Peyer's patch (tissue), 4 donors: ENCODE data around the gene ZNF350. TPM values are rescaled to one million over a fixed set of nuclear protein-coding genes. Genes with fewer than 3 reads are reported as not detected.
"Not testable (repeated sequence)": the region's sequence is repeated elsewhere in the genome, so short reads cannot be mapped to it uniquely, and the experiment has no call there.

Source experiments
- DNase-seq, 3 donors: peaks; one replicate each; pipeline ENCODE4 v3.0.0-alpha.2; 2017 to 2019
- H3K27ac ChIP-seq, 4 donors: fragments of 200-600 bp; sonication (generic); one replicate each; pipeline ENCODE4 v1.5.1; 2016 to 2019
- H3K27me3 ChIP-seq, 2 donors: fragments of 200-600 bp; sonication (generic); one replicate each; pipeline ENCODE4 v1.5.1; 2019
- H3K36me3 ChIP-seq, 3 donors: fragments of 200-600 bp; sonication (generic); one replicate each; pipeline ENCODE4 v1.5.1; 2016 to 2019
- H3K4me1 ChIP-seq, 4 donors: fragments of 200-600 bp; sonication (generic); one replicate each; pipeline ENCODE4 v1.5.1; 2016 to 2019
- H3K4me3 ChIP-seq, 4 donors: fragments of 200-600 bp; sonication (generic); 1 replicate in 3 of 4; 2 replicates in 1 of 4; pipeline ENCODE4 v1.5.1; 2016 to 2019; ENCODE audit warnings: mild to moderate bottlenecking in 1 of 4
- H3K9me3 ChIP-seq, 4 donors: fragments of 200-600 bp; sonication (generic); one replicate each; pipeline ENCODE4 v1.5.1; 2016 to 2019; ENCODE audit warnings: mild to moderate bottlenecking in 1 of 4
- POLR2A ChIP-seq, 2 donors: fragments of 450-650 bp; IDR thresholded peaks; one replicate each; pipeline ENCODE4 v1.5.1; 2017; ENCODE audit warnings: antibody characterized with exemption in 2 of 2, mild to moderate bottlenecking in 2 of 2, moderate library complexity in 2 of 2
- total RNA-seq, 4 donors: library from RNA; depleted of rRNA; stranded (reverse); fragments of >200 nt; gene quantifications; one replicate each; pipeline ENCODE4 v1.1.0, GENCODE V29; 2016
- TF ChIP-seq, protein P1 (sequence below), 6 experiments: fragments of 450-650 bp in 4 of 6; fragments of 200-600 bp in 2 of 6; sonication (generic) in 1 of 6; IDR thresholded peaks; one replicate each; pipeline ENCODE4 v1.5.1; 2017 to 2019; ENCODE audit warnings: antibody characterized with exemption in 6 of 6, mild to moderate bottlenecking in 3 of 6, moderate library complexity in 1 of 6

Gene ZNF350
- total RNA-seq, 4 donors from 2014 or later: 10.3 to 48.7 (median 17.8) TPM

DNA sequence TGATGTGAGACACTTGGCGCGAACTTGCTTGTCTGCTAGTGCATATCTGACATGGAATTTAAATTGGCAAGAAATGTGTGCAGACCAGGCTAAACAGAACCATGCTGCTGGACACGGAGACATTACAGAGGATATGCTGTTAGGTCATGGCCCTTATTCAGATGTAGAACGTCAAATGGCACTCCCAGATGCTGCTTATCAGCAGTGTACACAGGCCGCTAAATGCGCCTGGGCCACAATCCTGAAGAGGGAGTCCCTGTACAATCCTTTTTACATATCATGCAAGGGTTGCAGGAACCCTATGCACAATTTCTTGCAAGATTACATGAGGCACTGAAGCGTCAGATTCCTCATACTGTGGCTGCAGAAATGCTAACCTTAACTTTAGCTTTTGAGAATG lies 9.3 kb downstream of the ZNF350 start:
- TF ChIP-seq POLR2A (IDR thresholded peaks at IDR 0.05): no peak
- TF ChIP-seq, protein P1, sequence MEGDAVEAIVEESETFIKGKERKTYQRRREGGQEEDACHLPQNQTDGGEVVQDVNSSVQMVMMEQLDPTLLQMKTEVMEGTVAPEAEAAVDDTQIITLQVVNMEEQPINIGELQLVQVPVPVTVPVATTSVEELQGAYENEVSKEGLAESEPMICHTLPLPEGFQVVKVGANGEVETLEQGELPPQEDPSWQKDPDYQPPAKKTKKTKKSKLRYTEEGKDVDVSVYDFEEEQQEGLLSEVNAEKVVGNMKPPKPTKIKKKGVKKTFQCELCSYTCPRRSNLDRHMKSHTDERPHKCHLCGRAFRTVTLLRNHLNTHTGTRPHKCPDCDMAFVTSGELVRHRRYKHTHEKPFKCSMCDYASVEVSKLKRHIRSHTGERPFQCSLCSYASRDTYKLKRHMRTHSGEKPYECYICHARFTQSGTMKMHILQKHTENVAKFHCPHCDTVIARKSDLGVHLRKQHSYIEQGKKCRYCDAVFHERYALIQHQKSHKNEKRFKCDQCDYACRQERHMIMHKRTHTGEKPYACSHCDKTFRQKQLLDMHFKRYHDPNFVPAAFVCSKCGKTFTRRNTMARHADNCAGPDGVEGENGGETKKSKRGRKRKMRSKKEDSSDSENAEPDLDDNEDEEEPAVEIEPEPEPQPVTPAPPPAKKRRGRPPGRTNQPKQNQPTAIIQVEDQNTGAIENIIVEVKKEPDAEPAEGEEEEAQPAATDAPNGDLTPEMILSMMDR (IDR thresholded peaks at IDR 0.05): no peak
- Histone ChIP-seq H3K4me3 (no peak overlapping the region), H3K4me1 (no peaks in the 10 kb centered on the region), H3K27me3 (no peaks in the 10 kb centered on the region), H3K36me3 (peaks cover 0 to 67% (median 0%) of the 10 kb centered on the region in 3 donors), H3K9me3 (peaks cover 0 to 94% (median 37%) of the 10 kb centered on the region in 4 donors), H3K27ac (no peak overlapping the region)
- no peak for DNase-seq

DNA sequence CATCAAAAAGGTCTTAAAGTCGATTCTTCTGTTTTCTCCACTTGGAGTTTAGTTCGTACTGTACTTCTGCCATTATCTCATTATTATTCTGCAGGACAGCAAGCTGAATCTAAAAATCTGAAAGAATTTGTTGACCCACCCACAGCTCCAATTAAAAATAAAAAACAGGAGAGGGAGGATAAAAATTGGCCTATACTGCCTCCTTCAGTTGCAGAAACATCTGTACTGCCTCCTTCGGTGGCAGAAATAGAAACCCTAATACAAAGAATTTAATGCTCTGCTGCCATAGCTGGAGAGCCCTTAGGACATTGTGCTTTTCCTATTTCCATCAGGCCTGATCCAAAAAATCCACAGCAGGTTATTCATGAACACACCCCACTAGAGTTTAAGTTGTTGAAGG lies 9.8 kb downstream of the ZNF350 start:
- Histone ChIP-seq H3K9me3 (peaks cover 0 to 96% (median 39%) of the 10 kb centered on the region in 4 donors), H3K4me1 (no peaks in the 10 kb centered on the region), H3K4me3 (no peak overlapping the region), H3K27me3 (no peaks in the 10 kb centered on the region), H3K27ac (no peak overlapping the region), H3K36me3 (peaks cover 0 to 72% (median 0%) of the 10 kb centered on the region in 3 donors)
- TF ChIP-seq, protein P1 (IDR thresholded peaks at IDR 0.05): no peak
- TF ChIP-seq POLR2A (IDR thresholded peaks at IDR 0.05): no peak
- DNase-seq: no peak

DNA sequence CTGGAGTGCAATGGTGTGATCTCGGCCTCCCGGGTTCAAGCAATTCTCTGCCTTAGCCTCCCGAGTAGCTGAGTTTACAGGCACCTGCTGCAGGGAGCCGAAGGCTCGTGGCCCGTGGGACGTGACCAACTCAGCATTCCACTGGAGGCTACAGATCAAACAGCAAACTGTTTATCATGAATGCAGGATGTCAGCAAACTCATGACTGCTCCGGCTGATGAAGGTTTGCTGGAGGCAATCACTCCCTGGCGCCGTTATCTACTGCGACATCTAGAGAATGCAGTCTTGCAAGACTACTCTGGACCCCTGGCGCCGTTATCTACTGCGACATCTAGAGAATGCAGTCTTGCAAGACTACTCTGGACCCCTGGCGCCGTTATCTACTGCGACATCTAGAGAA lies 10.9 kb downstream of the ZNF350 start:
- Histone ChIP-seq H3K36me3 (peaks cover 0 to 72% (median 7%) of the 10 kb centered on the region in 3 donors), H3K9me3 (peaks cover 0 to 97% (median 43%) of the 10 kb centered on the region in 4 donors)

DNA sequence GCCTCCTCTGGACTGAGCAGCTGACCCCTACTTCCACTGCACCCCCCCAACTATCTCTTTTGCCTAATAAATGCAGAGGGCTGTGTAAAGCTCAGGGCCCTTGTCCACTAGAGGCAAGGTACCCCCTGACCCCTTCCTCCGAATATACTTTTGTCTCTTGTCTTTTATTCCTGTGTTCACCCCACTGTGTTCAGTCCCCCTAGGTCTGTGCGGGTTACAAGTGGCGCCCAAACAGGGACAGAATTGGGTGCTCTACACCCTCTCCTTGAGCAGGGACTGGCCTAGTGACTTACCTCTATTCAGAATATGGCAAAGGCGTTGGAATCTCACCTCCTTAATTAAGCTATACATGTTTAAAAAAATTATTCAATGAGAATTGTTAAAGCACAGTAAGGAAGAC lies 15.0 kb downstream of the ZNF350 start:
- Histone ChIP-seq H3K4me3 (no peak overlapping the region), H3K9me3 (peaks cover 0 to 100% (median 50%) of the 10 kb centered on the region in 4 donors), H3K4me1 (no peaks in the 10 kb centered on the region), H3K27me3 (no peaks in the 10 kb centered on the region), H3K36me3 (peaks cover 0 to 91% (median 18%) of the 10 kb centered on the region in 3 donors), H3K27ac (no peak overlapping the region)
- TF ChIP-seq, protein P1 (IDR thresholded peaks at IDR 0.05): no peak
- TF ChIP-seq POLR2A (IDR thresholded peaks at IDR 0.05): no peak
- DNase-seq: no peak

More for the DNA sequence above, 10.9 kb downstream of the ZNF350 start:
- H3K4me1 ChIP-seq, H3K4me3 ChIP-seq, DNase-seq, H3K27ac ChIP-seq, H3K27me3 ChIP-seq: not testable (repeated sequence)

DNA sequence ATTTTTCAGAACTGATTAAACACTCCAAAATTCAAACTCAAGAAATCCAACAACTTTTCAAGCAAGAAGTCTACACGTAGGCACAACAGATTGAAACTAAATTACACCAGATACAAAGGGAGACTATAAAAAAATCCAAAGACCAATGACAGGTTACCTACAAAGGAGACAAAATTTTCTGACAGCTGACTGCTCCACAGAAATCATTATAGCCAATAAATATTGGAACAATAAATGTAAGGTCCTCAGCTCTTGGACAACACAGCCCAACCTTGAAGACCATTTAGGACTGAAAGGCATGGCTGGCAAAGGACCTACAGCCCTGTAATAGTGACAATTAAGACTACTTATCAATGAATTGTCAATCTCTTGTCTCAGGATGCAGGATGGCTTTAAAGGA lies 15.9 kb downstream of the ZNF350 start:
- H3K4me1 ChIP-seq: no peaks in the 10 kb centered on the region
- TF ChIP-seq, protein P1 (IDR thresholded peaks at IDR 0.05): no peak
- no peak for TF ChIP-seq POLR2A (IDR thresholded peaks at IDR 0.05)
- H3K27me3 ChIP-seq: no peaks in the 10 kb centered on the region
- H3K36me3 ChIP-seq: peaks cover 0 to 98% (median 23%) of the 10 kb centered on the region in 3 donors
- H3K27ac ChIP-seq: no peak overlapping the region
- peaks cover 0 to 100% (median 50%) of the 10 kb centered on the region in 4 donors for H3K9me3 ChIP-seq
- DNase-seq: no peak
- H3K4me3 ChIP-seq: no peak overlapping the region

DNA sequence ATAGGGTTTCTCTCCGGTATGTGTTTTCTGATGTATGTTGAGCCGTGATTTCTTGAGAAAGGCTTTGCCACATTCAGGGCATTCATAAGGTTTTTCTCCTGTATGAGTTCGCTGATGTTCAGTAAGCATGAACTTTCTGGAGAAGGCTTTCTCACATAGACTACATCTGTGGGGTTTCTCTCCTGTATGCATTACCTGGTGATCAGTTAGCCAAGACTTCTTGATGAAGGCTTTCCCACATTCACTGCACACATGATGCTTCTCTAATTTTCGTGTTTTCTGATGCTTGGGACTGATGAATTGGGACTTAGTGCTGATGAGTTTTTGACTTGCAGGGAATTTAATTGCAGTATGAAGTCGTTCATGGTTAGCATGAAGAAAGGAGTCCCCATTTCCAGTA lies 21.1 kb downstream of the ZNF350 start:
- DNase-seq: no peak
- Histone ChIP-seq H3K27ac (no peak overlapping the region), H3K4me1 (no peaks in the 10 kb centered on the region), H3K36me3 (peaks cover 0 to 74% (median 25%) of the 10 kb centered on the region in 3 donors), H3K9me3 (peaks cover 0 to 90% (median 35%) of the 10 kb centered on the region in 4 donors), H3K27me3 (no peaks in the 10 kb centered on the region), H3K4me3 (no peak overlapping the region)
- no peak for TF ChIP-seq POLR2A (IDR thresholded peaks at IDR 0.05)
- TF ChIP-seq, protein P1 (IDR thresholded peaks at IDR 0.05): no peak

DNA sequence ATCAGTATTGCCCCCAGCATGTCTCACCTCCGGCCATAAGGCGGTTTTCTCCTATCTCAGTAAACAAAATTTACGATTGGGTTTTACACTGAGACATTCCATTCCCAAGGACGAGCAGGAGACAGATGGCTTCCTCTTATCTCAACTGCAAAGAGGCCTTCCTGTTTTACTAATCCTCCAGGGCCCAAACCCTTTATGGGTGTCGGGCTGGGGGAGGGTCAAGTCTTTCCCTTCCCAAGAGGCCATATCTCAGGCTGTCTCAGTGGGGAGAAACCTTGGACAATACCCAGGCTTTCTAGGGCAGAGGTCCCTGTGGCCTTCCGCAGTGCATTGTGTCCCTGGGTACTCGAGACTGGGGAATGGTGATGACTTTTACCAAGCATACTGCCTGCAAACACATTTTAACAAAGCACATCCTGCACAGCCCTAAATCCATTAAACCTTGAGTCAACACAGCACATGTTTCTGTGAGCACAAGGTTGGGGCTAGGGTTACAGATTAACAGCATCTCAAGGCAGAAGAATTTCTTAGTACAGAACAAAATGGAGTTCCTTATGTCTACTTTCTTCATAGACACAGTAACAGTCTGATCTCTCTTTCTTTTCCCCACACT lies 25.9 kb downstream of the ZNF350 start:
- not testable (repeated sequence) for H3K4me1 ChIP-seq, H3K27ac ChIP-seq, DNase-seq, H3K4me3 ChIP-seq, H3K27me3 ChIP-seq
- Histone ChIP-seq H3K36me3 (peaks cover 0 to 26% (median 9%) of the 10 kb centered on the region in 3 donors), H3K9me3 (peaks cover 0 to 70% (median 19%) of the 10 kb centered on the region in 4 donors)
